CD4-positive, alpha-beta T cell treated with Interleukin-6 for 4 hours (primary cell): ENCODE results near the gene SLC13A2.

Experiments
- DNase-seq: peaks from one replicate; pipeline ENCODE4 v3.0.0-alpha.2; 2020; ENCODE audit warnings: mixed read lengths

The SLC13A2 gene

DNA sequence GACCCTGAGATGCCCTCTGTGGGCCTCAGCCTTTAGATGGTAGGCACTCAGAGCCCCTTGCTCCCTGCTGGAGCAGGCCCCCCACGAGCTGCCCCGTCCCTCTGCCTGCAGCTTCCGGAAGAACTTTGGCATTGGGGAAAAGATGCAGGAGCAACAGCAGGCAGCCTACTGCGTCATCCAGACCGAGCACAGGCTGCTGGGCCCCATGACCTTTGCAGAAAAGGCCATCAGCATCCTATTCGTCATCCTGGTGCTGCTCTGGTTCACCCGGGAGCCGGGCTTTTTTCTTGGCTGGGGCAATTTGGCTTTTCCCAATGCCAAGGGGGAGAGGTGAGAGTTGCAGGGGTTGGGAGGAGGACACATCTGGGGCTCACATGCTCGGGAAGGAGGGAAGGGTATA, 20.0 kb downstream of the SLC13A2 start:
- no peak for DNase-seq

DNA sequence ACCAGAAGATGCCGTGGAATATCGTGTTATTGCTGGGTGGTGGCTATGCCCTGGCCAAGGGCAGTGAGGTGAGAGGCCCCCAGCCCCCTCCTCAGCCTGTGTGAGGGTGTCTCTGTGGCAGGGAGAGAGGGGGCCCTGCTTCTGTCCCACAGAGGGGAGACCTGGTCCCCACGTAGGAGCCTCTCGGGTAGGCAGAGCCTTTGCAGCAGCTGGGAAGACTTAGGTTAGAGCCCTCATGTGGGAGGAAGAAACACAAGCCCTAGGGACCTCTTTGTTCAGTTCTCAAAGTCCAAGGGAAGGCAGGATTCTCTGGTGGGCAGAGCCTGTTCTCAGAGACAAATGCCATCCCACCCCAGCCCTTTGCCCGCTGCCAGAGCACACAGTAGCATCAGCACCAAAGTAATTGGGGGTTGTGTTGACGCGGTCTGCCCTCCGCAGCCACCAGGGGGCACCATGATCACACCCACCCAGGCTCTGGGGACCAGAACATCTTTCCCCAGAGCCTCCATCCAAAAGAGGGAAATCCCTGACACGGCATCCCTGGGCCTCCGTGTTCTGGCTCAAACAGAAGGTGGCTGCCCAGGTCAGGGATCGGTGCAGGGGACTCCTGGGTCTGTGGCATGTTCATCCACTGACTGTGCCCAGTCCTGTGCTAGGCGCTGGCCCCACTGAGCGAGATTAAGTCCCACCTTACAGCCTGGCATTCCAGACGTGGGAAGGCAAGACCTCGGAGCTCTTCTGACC, 21.2 kb downstream of the SLC13A2 start:
- peak; percentile 84 for DNase-seq

DNA sequence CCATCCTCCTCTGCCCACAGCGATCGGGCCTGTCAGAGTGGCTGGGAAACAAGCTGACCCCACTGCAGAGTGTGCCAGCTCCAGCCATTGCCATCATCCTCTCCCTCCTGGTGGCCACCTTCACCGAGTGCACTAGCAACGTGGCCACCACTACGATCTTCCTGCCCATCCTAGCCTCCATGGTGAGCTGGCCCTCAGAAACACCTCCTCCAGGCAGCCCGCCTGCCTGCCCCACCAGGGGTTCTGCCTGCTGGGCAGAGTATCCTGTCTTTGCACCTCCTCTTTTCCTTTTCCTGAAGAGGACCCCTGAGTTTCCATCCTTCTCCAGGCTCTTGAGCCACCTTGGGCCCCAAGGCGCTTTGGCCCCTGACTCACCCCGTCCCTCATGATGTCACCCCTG, 22.2 kb downstream of the SLC13A2 start:
- DNase-seq: no peak

DNA sequence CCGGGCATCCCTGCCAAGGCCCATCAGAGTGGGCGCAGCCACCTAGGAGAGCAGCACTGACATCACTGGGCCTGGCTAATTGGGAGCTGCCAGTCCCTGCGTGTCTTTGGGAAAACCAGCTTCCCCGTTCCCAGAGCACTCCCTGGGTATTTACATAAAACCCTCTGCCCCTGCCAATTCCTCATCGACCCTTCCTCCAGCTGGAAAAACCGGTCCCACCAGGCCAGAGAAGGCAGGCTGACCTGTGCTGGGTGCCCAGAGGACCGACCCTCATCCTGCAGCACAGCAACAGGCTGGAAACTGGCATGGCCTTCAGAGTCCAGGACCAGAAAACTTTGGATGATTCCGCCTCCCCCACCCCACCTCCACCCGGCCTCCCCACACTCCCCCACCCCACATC, 24.5 kb downstream of the SLC13A2 start:
- no peak for DNase-seq

DNA sequence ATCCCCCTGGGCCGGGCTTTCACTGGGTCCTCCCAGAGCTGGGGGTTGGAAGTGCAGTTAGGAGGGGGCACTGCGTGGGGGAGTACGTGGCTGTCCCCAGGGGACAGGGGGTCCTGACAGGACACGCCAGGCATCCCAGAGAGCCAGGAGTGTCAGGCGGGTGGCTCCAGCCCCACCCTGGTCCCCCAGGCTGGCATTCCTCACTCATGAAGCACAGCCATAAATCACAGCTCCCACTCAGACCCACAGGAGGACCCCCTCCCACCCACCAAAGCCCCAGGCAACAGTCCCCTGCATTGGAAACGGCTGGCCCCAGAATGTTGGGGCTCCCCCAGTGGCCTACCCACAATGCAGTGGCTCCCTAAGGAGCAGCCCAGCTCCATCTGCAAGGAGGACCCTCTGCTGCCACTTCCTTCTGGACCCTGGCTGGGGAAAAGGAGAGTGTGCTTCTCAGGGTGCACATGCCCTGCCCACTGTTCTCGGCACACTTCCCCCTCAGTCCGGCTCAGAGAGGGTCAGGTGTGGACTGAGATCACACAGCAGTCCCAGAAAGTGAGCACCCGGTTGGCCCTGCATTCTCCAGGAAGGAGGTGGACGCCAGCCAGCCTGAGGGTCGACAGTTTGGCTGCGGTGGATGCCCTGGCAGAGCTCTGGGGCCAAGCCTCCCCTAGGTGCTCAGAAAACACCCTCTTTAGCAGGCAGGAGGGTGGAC, 25.4 kb downstream of the SLC13A2 start:
- no peak for DNase-seq

DNA sequence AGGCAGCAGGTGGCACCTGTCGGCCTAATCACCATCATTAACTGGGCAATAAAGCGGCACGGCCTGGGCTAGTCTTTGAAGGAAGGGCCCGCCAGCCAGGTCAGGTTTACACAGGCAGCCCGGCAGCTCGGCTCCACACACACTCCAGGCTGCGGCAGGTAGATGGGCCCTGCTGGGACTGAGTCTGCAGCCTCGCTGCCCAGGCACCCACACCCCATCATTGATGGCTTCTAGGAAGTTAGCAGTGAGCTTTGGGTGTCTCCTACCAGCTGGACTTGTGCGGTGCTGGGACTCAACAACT, 25.9 kb downstream of the SLC13A2 start:
- no peak for DNase-seq

DNA sequence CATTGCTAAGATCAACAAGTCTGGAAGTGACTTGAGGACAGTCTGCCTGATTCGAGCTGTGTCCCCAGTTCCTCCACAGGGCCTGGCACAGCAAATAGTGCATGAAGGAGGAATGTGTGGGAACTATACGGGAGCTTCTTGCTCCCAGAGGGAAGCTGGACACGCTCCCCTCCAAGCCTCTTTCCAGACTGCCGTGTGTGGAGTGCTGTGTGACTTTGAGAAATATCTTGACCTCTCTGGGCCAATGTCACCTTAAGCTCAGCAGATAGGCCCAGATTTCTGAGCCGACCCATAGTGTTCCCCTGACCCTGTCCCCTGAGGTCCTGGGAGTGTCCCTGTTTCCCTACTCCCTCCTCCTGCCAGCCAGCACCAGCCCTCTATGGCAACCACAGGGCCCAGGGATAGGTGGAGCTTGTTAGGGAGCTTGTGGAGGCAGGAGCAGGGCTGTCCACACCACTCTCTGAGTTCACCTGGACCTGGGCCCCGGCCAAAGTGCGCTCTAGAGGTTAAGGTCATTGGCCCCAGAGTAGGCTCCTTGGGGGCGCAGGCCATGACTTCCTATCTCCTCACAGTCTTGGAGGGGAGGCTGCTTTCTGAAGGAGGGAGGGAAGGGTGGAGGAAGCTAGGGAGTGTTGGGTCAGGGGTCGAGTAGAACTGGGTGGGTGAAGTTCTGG, 26.4 kb downstream of the SLC13A2 start:
- no peak for DNase-seq

DNA sequence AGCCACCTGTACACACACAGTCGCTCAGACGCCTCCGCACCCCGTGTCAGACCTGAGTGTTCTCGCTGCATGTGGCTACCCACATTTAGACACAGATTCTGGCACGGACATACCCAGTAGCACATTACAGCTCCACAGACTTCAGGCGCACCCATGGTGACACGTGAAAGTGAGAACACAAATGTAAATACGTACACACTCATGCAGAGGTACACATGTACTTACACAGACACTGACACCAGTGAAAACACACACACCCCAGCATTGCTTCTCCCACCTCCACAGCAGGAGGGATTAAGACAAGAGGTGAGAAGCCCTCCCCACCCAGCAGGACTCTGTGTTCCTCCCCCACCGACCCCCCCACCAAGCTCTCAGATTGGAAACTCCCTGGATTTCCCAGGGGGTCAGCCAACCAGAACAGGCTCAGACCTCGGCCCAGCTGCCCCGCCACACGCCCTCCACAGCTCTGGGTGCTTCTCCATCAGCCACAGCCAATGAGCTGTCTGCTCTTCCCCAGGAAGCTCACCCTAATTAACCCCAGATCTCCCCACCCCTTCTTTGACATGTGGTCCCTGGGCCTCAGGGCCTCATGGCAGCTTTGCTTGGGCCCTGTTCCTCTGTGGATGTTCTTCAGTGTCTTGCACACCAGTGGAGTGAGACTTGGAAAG, 27.4 kb downstream of the SLC13A2 start:
- DNase-seq: no peak

DNA sequence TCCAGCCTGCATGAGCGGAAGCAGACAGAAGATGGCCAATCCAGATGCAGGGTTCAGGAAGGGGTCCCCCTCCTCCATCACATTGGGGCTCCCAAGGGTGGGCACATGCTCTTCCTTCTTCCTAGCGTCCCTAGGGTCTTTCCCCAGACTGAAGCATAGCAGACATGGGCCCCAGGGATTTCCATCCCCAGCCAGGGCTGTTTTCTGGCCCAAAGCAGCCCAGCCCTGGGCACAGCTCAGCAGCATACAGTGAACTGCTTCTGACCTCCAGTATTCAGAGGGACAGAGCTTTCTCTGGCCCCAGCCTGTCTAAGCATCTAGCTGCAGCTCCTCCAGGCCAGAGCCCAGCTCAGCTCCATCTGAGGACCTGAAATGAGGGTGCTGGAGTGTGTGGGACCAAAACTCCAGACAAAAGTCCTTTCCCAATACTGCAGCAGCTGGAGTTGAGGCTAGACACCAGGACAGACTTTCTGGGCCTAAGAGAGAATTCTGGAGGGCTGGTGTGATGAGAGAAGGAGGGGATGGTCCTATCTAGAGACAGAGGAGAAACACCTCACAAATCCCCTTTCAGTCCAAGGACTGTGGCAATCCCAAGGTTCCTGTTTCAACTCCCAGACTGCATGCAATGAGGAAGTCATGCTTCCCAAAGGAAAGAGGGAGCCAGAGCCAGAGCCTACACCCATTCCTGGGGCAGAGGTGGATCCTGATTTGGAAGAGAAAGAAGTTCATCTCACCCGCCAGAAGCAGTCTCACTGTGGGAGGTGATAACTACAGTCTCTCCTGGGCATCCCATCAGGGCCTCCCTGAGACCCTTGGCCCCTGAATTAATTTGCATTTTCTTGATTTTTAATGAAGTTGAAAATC, 28.2 kb downstream of the SLC13A2 start:
- DNase-seq: no peak

DNA sequence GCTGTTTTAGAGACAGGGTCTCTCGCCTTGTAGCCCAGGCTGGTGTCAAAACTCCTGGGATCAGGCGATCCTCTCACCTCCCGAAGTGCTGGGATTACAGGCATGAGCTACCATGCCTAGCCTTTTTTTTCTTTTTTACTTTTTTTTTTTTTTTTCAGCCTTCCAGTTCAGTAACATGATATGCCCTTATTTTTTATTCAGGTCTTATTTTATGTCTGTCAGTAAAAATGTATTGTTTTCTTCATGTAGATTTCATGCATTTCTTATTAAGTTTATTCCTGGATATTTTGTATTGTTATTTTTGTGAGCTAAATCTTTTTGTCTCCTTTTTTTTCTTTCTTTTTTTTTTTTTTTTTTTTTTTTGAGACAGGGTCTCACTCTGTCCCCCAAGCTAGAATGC, 30.0 kb downstream of the SLC13A2 start:
- no peak for DNase-seq

DNA sequence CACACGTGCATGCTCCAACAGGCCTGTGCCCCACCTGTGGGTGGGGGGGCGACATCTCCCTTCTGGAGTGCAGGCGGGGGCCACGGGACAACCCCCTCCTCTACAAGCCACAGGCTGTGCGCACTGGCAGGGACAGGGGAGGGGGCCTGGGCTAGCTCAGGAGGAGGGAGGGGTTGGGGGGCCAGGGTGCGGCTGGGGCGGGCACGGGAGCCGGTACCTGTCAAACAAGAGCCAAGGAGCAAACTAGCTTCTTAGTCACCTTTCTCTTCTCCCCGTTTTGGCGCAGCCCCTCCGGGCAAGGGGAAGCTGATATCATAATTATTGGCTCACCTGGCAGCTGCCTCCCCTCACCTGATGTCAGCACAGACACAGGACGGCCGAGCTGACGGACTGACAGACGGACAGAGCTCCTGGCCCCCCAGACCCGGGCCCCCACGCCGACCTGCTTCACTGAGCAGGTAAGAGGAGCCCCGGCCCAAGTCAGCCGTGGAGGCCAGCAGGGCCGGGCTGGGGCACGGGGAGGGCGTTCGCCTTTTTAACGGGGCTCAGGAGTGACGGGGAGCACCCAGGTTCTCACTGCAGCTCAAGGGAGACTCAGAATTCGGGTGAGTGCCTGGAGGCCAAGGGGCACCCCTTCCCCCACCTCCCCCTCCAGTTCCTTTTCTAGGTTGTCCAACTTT, 32.7 kb downstream of the SLC13A2 start, which contains the start of gene FOXN1:
TSS of gene FOXN1 (plus strand) at position 363 of the 680 bp plus-strand sequence. CDS start 17,622 bp downstream, outside the sequence.
- DNase-seq: no peak

DNA sequence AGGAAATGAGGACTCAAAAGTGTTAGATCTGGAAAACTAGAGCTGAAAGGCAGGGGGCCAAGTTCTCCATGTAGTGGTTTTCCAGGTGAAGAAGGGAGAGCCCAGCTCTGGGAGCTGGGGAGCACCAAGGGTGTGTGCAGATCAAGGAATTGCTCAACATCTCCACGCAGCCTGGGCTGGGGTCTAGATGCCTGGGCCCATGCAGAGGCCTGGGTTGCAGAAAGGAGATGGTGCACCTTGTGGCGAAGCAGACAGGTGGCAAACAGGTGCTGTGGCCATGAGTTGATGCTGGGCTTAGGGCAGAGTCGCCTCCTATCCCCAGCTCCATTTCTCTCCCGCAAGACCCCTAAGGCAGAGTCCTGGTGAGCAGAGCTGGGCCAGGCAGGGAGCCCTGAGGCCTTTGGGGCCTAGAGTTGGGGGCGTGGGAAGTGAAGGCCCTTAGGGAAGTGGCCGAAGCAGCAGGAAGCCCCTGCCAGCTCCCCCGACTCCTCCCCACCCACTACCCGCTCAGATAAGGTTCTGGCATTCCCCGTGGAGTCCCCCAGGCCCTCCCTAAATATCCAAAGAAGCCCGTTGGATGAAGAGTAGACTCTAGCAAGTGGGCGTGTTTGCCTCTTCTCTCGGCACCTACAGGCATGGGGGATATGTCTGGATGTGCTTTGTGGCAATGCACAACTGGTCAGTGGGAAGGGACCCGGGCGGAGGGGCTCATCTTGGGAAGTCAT, 33.5 kb downstream of the SLC13A2 start:
- DNase-seq: no peak

DNA sequence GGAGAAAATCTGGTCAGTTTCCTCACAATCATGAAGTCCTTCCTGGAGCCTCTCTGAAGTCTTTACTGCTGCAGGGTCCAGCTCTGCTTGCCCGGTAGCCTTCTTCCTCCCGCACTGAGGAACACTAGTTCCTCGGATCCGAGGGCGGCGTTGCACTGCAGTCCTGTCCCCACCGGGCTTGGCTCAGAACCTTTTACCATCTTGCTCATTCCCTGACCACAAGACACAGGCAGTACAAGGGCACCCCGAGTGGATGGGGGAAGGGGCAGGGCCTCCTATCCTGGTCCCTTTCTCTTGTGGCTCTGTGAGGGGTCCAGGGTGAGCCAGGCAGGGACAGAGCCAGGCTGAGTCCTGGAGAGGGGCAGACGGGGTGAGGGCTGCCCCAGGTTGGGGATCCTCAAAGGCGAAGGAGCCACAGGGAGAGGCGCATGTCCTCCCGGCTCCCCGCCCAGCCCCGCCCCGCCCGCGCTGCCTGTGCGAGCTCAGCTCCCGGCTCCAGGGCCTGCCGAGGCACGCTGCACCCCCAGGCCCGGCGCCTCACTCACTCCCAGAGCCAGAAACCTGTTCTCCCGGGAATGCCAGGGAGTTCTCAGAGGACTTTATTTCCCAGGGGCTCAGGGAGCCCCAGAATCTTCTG, 34.2 kb downstream of the SLC13A2 start:
- no peak for DNase-seq

DNA sequence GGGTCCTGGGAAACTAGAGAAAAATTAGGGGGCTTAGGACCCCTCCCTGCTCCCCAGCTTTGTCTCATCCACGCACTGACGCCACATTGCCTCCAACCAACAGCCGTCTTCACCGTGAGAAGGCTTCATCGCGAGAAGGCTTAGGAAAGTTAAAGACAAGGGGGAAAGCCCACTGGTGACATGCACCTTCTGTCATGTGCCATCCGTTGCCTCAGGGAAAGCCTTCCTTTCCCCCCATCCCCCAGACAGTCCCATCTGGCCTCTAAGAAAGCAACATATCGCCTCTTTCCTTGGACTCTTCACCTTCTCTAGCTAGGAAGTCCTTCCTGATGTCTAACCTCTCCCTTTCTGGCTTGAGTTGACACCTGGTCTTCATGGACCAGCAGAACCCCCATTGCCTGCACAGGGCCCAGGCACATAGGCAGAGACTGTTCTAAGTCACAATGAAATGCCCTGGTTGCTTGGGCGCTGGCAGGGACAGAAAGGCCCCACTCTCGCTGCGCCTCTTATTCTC, 34.8 kb downstream of the SLC13A2 start:
- no peak for DNase-seq

DNA sequence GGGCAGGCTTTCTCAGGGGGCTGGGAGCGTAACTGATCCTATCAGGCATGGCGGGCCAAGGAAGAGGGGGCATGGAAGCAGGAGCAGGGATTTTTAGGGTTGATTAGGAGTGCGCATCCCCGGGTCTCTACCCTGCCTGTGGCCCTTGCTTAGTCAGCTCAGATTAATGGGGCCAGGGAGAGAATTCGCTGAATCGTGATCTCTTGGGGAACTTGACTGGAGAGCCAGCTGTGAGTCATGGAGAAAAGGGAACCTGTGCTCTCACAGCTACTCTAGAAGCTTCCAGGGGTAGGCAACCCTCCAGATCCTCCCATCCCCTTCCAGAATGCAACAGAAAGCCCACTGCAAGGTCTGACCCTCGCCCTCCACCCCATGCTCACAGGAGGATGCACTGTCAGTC, 36.3 kb downstream of the SLC13A2 start:
- DNase-seq: no peak

DNA sequence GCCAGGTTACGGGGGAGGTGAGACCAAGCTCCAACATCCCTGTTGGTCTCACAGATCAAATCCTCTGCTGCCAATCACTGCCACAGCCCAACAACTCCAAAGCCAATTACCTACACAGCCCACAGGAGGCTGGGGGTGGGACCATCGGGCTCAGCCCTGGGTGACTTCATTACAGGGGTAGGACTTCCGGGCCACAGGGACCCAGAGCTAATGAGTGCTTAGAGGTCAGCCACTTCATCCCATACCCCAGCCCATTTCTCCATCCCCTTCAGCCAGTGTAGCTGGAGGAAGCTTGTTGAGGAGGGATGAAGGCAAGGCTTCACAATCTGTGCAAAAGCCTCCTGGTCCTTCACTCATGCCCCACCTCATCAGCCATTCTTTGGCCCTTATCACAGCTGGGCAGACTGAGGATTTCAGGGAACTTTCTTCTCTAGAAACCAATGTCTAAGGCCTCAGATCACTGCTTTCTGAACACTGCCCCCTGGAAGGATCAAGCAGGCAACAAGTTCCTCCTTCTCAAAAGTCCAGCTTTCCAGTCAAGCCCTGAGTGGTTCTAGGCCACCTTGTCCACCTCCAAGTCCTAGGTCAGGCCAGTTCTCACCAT, 38.5 kb downstream of the SLC13A2 start:
- no peak for DNase-seq

DNA sequence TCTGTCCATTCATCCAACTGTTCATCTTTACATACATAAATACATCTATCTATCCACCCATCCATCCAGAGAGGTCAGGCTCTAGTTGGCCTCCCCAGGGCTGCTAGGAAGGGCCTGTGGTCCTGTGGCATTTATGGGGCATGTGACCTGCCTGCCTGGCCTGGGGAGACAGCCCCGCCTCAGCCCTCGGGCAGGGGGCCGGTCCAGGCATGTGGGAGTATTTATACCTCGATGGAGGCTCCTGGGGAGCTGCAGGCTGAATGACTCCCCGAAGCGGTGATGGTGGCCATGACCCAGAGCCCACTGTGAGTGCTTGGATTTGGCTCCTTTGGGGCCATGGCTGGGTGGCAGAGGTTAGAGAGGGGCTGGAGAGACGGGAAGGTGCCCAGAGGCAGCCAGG, 40.0 kb downstream of the SLC13A2 start:
- no peak for DNase-seq

DNA sequence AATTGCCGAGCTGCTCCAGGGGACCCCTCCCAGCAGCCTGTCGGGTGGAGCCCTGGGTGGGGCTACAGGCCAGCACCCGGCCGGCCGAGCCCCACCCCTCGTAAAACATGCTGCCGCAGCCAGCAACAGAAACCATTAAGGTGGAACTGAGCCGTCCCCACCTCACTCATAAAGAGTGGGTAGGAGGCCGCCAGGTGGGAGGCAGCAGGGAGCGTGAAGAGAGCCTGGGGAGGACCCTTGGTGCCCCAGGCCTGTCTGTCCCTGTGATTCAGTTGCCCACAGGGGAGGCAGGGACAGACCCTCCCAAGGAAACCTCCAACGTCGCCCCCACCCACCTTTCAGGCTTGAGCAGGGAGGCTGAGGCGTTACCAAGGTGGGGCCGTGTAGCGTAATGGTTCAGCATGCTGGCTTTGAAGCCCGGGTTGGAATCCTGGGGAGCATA, 41.1 kb downstream of the SLC13A2 start:
- no peak for DNase-seq

DNA sequence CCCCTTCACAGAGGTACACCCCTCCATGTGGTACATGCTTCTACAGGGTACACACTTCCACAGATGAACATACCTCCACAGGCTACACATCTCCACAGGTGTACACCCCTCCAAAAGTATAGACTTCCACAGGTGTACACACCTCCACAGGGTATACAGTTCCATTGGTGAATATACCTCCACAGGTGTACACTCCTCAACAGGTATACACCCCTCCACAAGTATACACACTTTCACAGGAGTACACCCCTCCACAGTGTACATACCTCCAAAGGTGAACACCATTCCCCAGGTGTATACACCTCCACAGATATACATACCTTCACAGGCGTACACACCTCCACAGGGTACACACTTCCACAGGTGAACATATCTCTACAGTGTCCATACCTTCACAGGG, 42.1 kb downstream of the SLC13A2 start:
- DNase-seq: no peak

DNA sequence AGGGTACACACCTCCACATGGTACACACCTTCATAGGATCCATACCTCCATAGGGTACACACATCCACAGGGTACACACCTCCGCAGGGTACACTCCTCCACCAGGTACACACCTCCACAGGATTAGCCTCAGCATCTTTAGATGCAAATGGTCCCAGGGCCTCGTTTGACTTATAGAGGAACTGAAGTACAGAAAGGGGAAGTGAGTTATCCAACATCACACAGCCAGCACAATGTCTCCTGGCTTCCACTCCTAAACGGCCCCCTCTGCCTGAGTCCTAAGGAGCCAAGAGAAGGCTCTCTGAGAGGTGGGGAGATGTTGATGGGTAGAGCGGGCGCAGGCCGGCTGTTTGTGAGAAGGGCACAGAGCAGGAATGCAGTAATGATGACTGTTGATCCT, 44.7 kb downstream of the SLC13A2 start:
- DNase-seq: no peak
